Sciatic nerve (tissue), 2 donors: ENCODE measurements around the gene DERA. TPM values are rescaled to one million over a fixed set of nuclear protein-coding genes. Genes with fewer than 3 reads are reported as not detected.
A peak's percentile ranks its signal among the peaks of the same experiment; 100 is the strongest.
"Not testable (repeated sequence)": the region's sequence is repeated elsewhere in the genome, so short reads cannot be mapped to it uniquely, and the experiment has no call there.

ENCODE experiments used
- ATAC-seq: fragments of 200-7000 bp; cut with Tn5 transposase; one replicate; pipeline ENCODE4 v1.9.1; 2020; ENCODE audit warnings: mild to moderate bottlenecking, moderate library complexity
- DNase-seq: peaks from one replicate; pipeline ENCODE4 v3.0.0-alpha.2; 2020; ENCODE audit warnings: low spot score
- intact Hi-C: fragments of 100-400 bp; cut with DNase I; formaldehyde crosslinking; loops from one replicate; pipeline ENCODE4 v1.14.2; 2022
- total RNA-seq: library from RNA; stranded (reverse); fragmentation: NEBNext Ultra II Directional; extraction: Animal tissue kit (Norgen Biotek cat#: 25700); gene quantifications from one replicate; pipeline ENCODE4 v1.2.1, GENCODE V29; 2021
- donor health status: DM: no; HTN: no; CAD: no.
- donor health status: DM: no; HTN: no; CAD: no.

DERA gene
- total RNA-seq, 1 donor from 2014 or later: 35.3 TPM

GRCh38 chr12:15955281-15955680 lies 44.1 kb downstream of the DERA start:
- ATAC-seq (no peak), DNase-seq (no peak)
- intact Hi-C loops: no loop called here

DNA sequence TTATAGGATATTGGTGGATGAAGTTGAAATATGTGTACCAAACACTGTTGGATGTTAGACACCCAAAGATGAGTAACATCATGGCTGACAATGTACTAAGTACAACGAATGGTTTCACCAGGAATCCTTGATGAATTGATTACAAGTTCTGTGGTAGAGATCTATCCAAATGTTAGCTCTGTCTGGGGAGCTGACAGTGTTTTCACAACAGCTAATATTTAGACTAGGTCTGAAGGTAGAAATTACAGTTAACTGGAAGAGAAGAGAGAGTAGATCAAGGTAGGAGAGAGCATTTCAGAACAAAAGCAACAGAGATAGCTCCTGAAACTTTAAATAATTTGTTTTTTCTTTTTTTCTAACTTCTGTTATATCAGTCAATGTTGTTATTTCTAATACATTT lies 44.9 kb downstream of the DERA start:
- DNase-seq: no peak
- intact Hi-C loops: no loop called here
- no peak for ATAC-seq

DNA sequence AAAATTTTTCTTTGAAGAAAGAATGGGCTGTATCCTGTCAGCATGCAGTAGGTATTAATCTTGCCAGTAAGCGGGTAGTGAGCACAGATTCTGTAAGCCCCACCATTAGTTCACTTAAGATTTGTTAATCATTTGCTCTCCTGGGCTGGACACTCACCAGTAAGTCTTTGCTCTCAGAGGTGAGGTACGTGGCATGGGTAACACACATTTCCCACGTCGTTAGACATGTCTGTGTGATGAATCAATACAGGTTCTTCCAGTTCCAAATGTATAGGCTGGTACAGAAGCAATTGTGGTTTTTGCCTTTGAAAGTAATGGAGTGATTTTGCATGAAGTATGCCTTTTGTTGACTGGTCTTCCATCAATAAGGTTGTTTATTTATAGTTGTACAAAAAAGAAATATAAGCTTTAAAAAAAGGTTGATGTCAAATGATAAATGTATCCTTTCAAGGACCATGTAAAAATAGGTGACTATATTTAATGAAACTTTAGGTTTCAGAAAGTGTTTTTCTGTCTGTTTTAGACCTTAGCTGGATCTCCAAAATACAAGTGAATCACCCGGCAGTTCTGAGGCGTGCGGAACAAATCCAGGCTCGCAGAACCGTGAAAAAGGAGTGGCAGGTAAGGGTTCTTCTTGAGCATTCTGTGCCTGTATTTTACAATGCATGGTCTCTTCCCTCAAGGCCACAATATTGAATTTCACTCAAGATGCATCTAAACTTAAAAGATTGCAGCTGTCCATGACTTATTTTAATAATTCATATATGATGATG lies 45.5 kb downstream of the DERA start:
- DNase-seq (no peak), ATAC-seq (no peak)
- intact Hi-C loops: no loop called here

DNA sequence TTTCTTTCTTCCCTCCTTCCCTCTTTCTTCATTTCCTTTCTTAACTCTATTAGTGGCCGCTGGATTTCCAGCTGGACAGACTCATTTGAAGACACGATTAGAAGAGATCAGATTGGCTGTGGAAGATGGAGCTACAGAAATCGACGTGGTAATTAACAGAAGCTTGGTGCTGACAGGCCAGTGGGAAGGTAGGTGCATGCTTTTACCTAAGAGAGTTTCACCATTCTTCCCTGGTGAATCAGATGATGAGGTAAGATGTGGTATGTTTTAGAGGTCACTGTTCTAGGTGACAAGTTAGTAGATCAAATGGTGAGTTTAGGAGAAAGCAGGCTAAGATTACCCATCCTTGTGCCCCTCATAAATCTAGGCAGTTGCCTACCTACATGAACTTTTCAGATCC lies 51.6 kb downstream of the DERA start:
- ATAC-seq (no peak), DNase-seq (no peak)
- intact Hi-C loops: no loop called here

DNA sequence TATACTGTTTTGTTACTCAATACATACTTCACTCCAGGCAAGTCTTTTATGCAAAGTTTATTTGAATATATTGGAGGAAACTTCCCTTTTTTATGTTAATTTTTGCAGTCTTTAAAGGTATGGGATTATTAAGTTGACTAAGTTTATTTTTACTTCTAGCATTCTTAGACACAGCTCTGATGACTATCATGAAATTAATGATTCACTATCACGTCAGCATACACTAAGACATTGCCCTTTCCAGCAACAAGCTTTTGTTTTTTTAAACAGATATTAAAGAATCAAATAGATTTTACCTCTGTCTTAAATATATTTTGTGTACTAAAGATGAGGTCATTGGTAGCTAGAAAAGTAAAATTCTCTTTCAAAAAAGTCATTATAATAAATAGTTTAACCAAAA lies 52.1 kb downstream of the DERA start:
- DNase-seq (no peak), ATAC-seq (no peak)
- intact Hi-C loops: no loop called here

DNA sequence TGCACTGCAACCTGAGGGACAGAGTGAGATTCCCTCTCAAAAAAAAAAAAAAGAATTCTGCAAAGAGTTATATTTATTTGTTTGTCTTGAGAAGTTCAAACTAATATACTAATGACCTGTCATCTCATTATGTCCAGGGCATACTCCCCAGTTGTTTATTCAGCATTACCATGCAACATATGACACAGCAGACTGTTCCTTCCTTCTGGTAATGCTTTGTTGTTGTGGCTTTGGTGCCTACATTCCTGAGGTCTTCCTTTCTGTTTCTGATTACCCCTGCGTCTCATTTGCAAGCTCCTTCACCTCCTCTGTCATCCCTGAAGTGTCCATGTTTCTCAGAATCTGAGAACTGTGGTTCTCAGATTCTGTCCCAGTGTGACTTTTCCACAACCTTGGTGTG lies 55.3 kb downstream of the DERA start:
- ATAC-seq (no peak), DNase-seq (no peak)
- intact Hi-C loops: no loop called here

GRCh38 chr12:15967053-15967452 lies 55.9 kb downstream of the DERA start:
- ATAC-seq, DNase-seq, intact Hi-C loops: not testable (repeated sequence)

GRCh38 chr12:15971211-15971610 lies 60.1 kb downstream of the DERA start:
- DNase-seq (no peak), ATAC-seq (no peak)
- intact Hi-C loops: no loop called here

DNA sequence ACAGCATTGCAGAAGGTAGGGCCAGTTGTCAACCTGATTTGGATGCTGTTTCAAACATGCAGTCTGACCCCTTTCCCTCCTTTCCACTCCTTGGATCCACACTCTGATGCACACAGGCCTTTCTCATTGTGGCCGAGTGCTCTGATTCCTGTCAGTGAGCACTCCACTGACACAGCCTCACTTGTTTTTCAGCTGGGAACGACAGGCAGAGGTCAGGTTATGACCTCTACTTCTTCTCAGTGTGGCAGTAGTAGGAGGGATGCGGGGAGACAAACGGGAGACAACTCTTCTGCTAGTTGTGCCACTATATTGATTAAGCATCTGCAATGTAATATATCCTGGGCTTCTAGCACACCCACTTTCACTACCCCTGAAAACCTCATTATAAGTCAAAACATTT lies 61.8 kb downstream of the DERA start:
- DNase-seq: no peak
- no peak for ATAC-seq
- intact Hi-C loops: no loop called here

- no peak for DNase-seq
- intact Hi-C loops: no loop called here
- ATAC-seq: no peak
Observed at GRCh38 chr12:15977999-15978951, 67.1 kb downstream of the DERA start.

- intact Hi-C loops: no loop called here
- DNase-seq: no peak
- ATAC-seq: peak; percentile 67
Observed at GRCh38 chr12:15979096-15980092, 68.3 kb downstream of the DERA start.

- DNase-seq (no peak), ATAC-seq (no peak)
- intact Hi-C loops: no loop called here
Observed at GRCh38 chr12:15982071-15982470, 70.9 kb downstream of the DERA start.

GRCh38 chr12:15982471-15982870 lies 71.3 kb downstream of the DERA start:
- intact Hi-C loops: no loop called here
- ATAC-seq: no peak
- no peak for DNase-seq

DNA sequence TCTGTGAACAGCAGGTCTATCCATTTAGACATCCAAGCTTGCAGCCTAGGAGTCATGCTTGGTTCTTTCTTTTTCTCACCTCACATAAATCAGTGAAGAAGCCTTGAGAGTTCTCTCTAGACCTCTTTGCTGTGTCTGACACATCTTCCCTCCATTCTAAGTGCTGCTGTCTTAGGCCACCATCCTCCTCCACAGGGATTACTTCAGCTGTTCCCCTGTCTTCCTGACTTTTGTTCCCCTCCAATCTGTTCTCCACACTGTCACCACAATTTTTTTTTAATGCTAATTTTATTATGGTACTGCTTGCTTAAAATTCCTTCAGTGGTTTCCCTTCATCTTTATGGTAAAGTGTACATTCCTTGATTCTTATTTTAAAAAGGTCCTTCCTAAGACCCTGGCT lies 71.8 kb downstream of the DERA start:
- intact Hi-C loops: no loop called here
- ATAC-seq (no peak), DNase-seq (no peak)

- no peak for DNase-seq
- no peak for ATAC-seq
- intact Hi-C loops: no loop called here
Observed at GRCh38 chr12:15984097-15984800, 73.1 kb downstream of the DERA start.

GRCh38 chr12:15984963-15985362 lies 73.8 kb downstream of the DERA start:
- DNase-seq (no peak), ATAC-seq (no peak)
- intact Hi-C loops: no loop called here

DNA sequence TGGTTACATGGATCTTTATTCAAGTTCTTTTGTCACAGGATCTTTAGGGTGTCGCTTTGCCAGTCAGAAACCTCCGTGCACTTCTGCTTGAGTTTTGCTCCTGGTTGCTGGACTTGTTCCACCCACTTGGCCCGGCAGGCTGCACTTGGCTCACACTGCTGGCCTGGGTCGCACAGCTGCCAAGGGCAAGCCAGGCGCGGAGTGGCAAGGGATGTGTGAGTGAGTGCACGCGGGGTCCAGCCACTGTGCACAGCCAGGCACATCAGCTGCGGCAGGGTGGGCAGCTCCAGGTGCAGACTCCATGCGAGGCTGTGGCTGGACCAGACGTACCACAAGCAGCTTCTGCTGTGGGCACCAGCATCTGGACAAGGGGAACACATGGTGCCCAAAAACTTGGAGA lies 76.6 kb downstream of the DERA start:
- ATAC-seq (peak; percentile 22), DNase-seq (no peak)
- intact Hi-C loops: no loop called here

- ATAC-seq: no peak
- DNase-seq: no peak
- intact Hi-C loops: no loop called here
Observed at GRCh38 chr12:15988983-15989755, 78.0 kb downstream of the DERA start.
